Body of pancreas (tissue), 4 donors: ENCODE measurements around the gene HCFC1R1.

Experiments
- POLR2A ChIP-seq, 3 donors: fragments of 450-650 bp; IDR thresholded peaks; one replicate each; pipeline ENCODE4 v1.6.1; 2016; ENCODE audit warnings: antibody characterized with exemption in 3 of 3, mild to moderate bottlenecking in 2 of 3
- TF ChIP-seq, protein P1 (sequence below), 7 experiments: fragments of 450-650 bp in 4 of 7; fragments of 200-600 bp in 3 of 7; sonication (generic) in 3 of 7; IDR thresholded peaks; one replicate each; pipeline ENCODE4 v1.5.1; 2016 to 2019; ENCODE audit warnings: antibody characterized with exemption in 7 of 7

DNA sequence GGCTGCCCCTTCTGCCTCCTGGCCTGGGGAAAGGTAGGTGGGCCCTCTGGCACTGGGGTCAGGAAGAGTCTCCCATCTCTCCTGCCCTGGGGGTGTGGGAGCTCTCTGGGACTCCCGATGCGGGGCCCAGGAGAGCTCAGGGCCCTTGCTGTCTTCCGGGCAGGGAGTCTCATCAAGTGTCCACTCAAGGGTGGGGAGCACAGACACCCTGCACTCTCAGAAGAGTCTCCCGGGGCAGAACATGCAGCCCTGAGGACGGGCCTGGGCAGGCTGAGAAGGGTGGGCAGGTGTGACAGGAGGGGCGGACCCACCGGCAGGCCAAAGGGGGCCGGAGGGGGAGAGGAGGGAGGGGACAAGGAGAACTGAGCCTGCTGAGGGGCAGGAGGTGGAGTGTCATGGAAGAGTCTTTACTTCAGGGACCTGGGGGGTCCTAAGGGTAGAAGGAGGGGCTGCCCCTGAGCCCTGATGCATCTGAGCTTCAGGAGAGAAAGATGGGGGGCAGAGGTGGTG lies 35.1 kb downstream of the HCFC1R1 start:
- no peak for TF ChIP-seq POLR2A (IDR thresholded peaks at IDR 0.05)
- TF ChIP-seq, protein P1, sequence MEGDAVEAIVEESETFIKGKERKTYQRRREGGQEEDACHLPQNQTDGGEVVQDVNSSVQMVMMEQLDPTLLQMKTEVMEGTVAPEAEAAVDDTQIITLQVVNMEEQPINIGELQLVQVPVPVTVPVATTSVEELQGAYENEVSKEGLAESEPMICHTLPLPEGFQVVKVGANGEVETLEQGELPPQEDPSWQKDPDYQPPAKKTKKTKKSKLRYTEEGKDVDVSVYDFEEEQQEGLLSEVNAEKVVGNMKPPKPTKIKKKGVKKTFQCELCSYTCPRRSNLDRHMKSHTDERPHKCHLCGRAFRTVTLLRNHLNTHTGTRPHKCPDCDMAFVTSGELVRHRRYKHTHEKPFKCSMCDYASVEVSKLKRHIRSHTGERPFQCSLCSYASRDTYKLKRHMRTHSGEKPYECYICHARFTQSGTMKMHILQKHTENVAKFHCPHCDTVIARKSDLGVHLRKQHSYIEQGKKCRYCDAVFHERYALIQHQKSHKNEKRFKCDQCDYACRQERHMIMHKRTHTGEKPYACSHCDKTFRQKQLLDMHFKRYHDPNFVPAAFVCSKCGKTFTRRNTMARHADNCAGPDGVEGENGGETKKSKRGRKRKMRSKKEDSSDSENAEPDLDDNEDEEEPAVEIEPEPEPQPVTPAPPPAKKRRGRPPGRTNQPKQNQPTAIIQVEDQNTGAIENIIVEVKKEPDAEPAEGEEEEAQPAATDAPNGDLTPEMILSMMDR (IDR thresholded peaks at IDR 0.05): no peak
